ENCODE results near the gene FAM222B. TPM values are rescaled to one million over a fixed set of nuclear protein-coding genes. Genes with fewer than 3 reads are reported as not detected.

The FAM222B gene
- total RNA-seq, 1 experiment from 2014 or later = 37.7 TPM

- Mint-ChIP-seq H3K4me1 (ENCODE audit: low read depth, unreplicated experiment) (peaks cover 11% of the 10 kb centered on the region), H3K9me3 (ENCODE audit: low read depth, unreplicated experiment) (no peaks in the 10 kb centered on the region), H3K36me3 (ENCODE audit: insufficient read depth, unreplicated experiment) (peaks cover 6% of the 10 kb centered on the region), H3K4me3 (ENCODE audit: low read depth, unreplicated experiment) (no peak overlapping the region), H3K27me3 (ENCODE audit: unreplicated experiment) (no peaks in the 10 kb centered on the region), H3K27ac (ENCODE audit: unreplicated experiment) (no peak overlapping the region)
- TF ChIP-seq, protein P1, sequence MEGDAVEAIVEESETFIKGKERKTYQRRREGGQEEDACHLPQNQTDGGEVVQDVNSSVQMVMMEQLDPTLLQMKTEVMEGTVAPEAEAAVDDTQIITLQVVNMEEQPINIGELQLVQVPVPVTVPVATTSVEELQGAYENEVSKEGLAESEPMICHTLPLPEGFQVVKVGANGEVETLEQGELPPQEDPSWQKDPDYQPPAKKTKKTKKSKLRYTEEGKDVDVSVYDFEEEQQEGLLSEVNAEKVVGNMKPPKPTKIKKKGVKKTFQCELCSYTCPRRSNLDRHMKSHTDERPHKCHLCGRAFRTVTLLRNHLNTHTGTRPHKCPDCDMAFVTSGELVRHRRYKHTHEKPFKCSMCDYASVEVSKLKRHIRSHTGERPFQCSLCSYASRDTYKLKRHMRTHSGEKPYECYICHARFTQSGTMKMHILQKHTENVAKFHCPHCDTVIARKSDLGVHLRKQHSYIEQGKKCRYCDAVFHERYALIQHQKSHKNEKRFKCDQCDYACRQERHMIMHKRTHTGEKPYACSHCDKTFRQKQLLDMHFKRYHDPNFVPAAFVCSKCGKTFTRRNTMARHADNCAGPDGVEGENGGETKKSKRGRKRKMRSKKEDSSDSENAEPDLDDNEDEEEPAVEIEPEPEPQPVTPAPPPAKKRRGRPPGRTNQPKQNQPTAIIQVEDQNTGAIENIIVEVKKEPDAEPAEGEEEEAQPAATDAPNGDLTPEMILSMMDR (IDR thresholded peaks at IDR 0.05; ENCODE audit: unreplicated experiment) = no peak
- intact Hi-C loops (cut with micrococcal nuclease; ENCODE audit: unreplicated experiment) = loop anchor here (5.0 to 10.0 kb wide), 2 partner anchors 114 to 151 kb away; partner anchors contain the start of genes NEK8 and TLCD1
- CTCF ChIA-PET = no interaction called here
- DNase-seq = no peak
- BruUV-seq (replicated peaks) = no TSS peak
These were observed 33.4 kb upstream of the FAM222B start for GRCh38 chr17:28875848-28876550.

- no TSS peak for BruUV-seq (replicated peaks)
- TF ChIP-seq, protein P1 (IDR thresholded peaks at IDR 0.05; ENCODE audit: unreplicated experiment) = no peak
- H3K27me3 Mint-ChIP-seq (ENCODE audit: unreplicated experiment) = no peaks in the 10 kb centered on the region
- H3K4me3 Mint-ChIP-seq (ENCODE audit: low read depth, unreplicated experiment) = no peak overlapping the region
- DNase-seq = no peak
- no peak overlapping the region for H3K27ac Mint-ChIP-seq (ENCODE audit: unreplicated experiment)
- no peaks in the 10 kb centered on the region for H3K36me3 Mint-ChIP-seq (ENCODE audit: insufficient read depth, unreplicated experiment)
- no peaks in the 10 kb centered on the region for H3K9me3 Mint-ChIP-seq (ENCODE audit: low read depth, unreplicated experiment)
- CTCF ChIA-PET = no interaction called here
- peaks cover 11% of the 10 kb centered on the region for H3K4me1 Mint-ChIP-seq (ENCODE audit: low read depth, unreplicated experiment)
- intact Hi-C loops (cut with micrococcal nuclease; ENCODE audit: unreplicated experiment) = loop anchor here (5.0 to 10.0 kb wide), 2 partner anchors 112 to 150 kb away; partner anchors contain the start of genes NEK8 and TLCD1
These were observed 32.2 kb upstream of the FAM222B start for GRCh38 chr17:28874750-28875149.

GRCh38 chr17:28873839-28874238, 31.2 kb upstream of the FAM222B start:
- H3K36me3 Mint-ChIP-seq (ENCODE audit: insufficient read depth, unreplicated experiment) = no peaks in the 10 kb centered on the region
- no peak overlapping the region for H3K27ac Mint-ChIP-seq (ENCODE audit: unreplicated experiment)
- peaks cover 11% of the 10 kb centered on the region for H3K4me1 Mint-ChIP-seq (ENCODE audit: low read depth, unreplicated experiment)
- no TSS peak for BruUV-seq (replicated peaks)
- intact Hi-C loops (cut with micrococcal nuclease; ENCODE audit: unreplicated experiment) = loop anchor here (10.0 kb wide), 1 partner anchor 149 kb away; the partner anchor contains the start of genes NEK8 and TLCD1
- no peak for DNase-seq
- CTCF ChIA-PET = no interaction called here
- H3K9me3 Mint-ChIP-seq (ENCODE audit: low read depth, unreplicated experiment) = no peaks in the 10 kb centered on the region
- H3K4me3 Mint-ChIP-seq (ENCODE audit: low read depth, unreplicated experiment) = no peak overlapping the region
- H3K27me3 Mint-ChIP-seq (ENCODE audit: unreplicated experiment) = no peaks in the 10 kb centered on the region
- TF ChIP-seq, protein P1 (IDR thresholded peaks at IDR 0.05; ENCODE audit: unreplicated experiment) = no peak

- intact Hi-C loops (cut with micrococcal nuclease; ENCODE audit: unreplicated experiment) = loop anchor here (10.0 kb wide), 1 partner anchor 146 kb away; the partner anchor contains the start of genes NEK8 and TLCD1
- H3K4me1 Mint-ChIP-seq (ENCODE audit: low read depth, unreplicated experiment) = peaks cover 8% of the 10 kb centered on the region
- DNase-seq = no peak
- no peak overlapping the region for H3K4me3 Mint-ChIP-seq (ENCODE audit: low read depth, unreplicated experiment)
- no peak overlapping the region for H3K27ac Mint-ChIP-seq (ENCODE audit: unreplicated experiment)
- no peaks in the 10 kb centered on the region for H3K9me3 Mint-ChIP-seq (ENCODE audit: low read depth, unreplicated experiment)
- no TSS peak for BruUV-seq (replicated peaks)
- CTCF ChIA-PET = interaction anchor here (0.6 to 1.0 kb wide), 3 partner anchors 43 to 177 kb away, joined by 3 to 4 read pairs (median 3); no protein-coding TSS in a partner anchor
- no peaks in the 10 kb centered on the region for H3K36me3 Mint-ChIP-seq (ENCODE audit: insufficient read depth, unreplicated experiment)
- H3K27me3 Mint-ChIP-seq (ENCODE audit: unreplicated experiment) = no peaks in the 10 kb centered on the region
- TF ChIP-seq, protein P1 (IDR thresholded peaks at IDR 0.05; ENCODE audit: unreplicated experiment) = no peak
These were observed 28.5 kb upstream of the FAM222B start for GRCh38 chr17:28871056-28871579.

Data from Calu3 (cell line).